Measurements from ENCODE around the gene FSHR.

- TF ChIP-seq, protein P1, sequence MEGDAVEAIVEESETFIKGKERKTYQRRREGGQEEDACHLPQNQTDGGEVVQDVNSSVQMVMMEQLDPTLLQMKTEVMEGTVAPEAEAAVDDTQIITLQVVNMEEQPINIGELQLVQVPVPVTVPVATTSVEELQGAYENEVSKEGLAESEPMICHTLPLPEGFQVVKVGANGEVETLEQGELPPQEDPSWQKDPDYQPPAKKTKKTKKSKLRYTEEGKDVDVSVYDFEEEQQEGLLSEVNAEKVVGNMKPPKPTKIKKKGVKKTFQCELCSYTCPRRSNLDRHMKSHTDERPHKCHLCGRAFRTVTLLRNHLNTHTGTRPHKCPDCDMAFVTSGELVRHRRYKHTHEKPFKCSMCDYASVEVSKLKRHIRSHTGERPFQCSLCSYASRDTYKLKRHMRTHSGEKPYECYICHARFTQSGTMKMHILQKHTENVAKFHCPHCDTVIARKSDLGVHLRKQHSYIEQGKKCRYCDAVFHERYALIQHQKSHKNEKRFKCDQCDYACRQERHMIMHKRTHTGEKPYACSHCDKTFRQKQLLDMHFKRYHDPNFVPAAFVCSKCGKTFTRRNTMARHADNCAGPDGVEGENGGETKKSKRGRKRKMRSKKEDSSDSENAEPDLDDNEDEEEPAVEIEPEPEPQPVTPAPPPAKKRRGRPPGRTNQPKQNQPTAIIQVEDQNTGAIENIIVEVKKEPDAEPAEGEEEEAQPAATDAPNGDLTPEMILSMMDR (IDR thresholded peaks at IDR 0.05; ENCODE audit: low read length): no peak
- TF ChIP-seq EZH2 (optimal IDR thresholded peaks at IDR 0.05; ENCODE audit: low read depth, low read length) (no peak), EZH2phosphoT487 (IDR thresholded peaks at IDR 0.05; ENCODE audit: low read length) (no peak)
Measured at GRCh38 chr2:49162151-49162550, 7.8 kb upstream of the FSHR start.

Measured in MM.1S (cell line).